Stimulated activated CD8-positive, alpha-beta memory T cell treated with anti-CD3 and anti-CD28 coated beads, Interleukin-15, amount 100 ng/mL, for 1 hour (primary cell): ENCODE measurements around the gene GULP1.
"Not testable (repeated sequence)": the region's sequence is repeated elsewhere in the genome, so short reads cannot be mapped to it uniquely, and the experiment has no call there.

ENCODE experiments used
- DNase-seq: peaks from one replicate; pipeline ENCODE4 v3.0.0-alpha.2; 2020; ENCODE audit warnings: low read depth

Gene GULP1

DNA sequence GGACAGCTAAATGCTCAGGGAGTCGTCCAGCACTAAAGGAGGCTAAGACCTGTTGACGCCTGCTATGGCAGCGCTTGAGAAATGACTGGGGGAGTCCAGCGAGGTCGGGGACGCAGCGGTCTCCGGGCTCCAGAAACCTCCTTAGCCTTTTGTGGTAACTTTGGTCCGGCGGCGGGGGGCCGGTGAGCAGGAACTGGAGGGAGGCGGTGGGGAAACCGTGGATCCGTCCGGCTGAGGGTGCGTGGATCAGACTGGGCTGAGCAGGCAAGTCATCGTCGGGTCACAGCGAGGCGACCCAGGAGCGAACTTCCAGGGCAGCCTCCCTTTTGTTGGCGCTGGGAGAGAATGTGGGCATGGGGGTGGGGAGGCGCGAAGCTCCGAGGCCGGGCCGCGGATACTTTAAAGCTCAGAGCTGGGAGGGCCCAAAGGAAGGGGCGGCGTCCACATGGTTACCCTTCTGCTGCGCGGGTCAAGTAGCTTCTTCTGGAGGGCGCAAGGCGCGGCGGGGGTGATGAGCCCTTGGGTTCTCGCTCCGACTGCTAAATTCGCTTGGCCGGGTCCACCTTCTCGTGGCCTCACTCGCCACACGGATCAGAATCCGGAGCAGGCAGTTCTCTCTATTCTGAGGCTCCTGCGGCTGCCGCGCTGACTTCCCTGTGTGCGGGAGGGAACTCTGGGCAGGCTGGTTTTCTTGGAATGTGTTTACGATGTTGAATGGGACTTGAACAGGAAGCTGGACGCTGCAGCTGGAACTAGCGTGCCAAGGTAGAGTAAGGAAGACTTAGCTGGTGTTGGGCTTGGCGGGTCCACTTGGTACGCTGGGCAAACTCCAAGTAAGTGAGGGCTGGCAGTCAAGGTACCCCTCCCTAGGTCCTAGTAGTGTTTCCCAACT is 920 bp downstream of the GULP1 start:
- no peak for DNase-seq

DNA sequence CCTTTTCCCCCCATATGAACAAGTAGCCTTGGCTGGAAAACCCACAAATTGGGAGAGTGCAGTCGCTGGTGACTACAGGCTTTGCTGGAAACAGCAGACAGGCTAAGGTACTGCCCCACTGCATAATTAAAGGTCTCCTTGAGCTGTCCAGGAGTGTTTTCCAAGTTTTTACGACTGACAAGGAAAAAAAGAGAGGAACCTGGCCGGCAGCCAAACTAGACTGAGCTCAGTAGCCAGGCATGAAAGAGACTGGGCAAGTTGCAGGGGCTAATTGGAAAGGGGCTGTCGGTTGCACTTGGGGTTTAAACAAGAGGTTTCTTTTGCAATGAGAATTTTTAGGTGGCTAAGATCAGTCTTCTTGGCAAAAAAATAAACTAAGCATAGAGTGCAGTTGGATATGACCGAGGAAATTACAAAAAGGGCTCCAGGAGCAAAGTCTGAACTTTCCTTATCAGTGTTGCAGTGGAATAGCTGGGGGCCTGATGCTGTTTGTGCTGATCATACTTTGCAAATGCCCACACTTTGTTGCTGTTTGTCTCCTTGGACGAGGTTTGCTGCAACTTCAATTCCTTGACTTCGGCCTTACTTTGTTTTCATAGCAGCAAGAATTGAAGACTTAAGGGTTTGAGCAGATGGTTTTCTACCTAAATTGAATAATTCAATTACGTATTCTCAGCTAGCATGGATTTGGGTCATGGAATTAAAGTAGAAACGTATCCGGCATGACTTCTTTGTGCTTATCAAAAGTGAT is 2.1 kb downstream of the GULP1 start:
- no peak for DNase-seq

DNA sequence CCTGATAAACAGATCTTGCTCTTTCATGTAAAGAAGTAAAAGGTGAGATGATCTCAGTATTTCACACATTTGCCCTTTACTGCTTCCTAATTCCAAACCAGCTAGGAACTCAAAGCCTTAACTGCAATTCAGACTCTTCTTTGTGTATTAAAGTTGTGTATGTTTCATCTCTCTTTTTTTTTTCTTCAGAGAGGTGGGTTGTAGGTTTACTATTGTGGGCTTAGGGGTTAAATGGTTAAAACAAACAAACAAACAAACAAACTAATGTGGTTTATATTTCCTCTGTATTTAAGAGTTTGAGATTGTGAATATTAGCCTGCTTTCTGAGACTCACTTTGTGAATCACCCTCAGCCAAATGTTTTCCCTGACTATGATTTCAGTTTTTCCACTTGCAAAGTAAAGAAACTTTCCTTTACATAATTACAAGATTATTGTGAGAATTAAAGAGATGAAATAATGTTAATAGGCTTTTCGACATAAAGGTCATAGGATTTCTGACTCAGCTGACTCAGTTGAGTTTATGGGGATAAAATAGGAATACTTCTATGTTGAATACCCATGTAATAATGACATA is 2.8 kb downstream of the GULP1 start:
- no peak for DNase-seq

DNA sequence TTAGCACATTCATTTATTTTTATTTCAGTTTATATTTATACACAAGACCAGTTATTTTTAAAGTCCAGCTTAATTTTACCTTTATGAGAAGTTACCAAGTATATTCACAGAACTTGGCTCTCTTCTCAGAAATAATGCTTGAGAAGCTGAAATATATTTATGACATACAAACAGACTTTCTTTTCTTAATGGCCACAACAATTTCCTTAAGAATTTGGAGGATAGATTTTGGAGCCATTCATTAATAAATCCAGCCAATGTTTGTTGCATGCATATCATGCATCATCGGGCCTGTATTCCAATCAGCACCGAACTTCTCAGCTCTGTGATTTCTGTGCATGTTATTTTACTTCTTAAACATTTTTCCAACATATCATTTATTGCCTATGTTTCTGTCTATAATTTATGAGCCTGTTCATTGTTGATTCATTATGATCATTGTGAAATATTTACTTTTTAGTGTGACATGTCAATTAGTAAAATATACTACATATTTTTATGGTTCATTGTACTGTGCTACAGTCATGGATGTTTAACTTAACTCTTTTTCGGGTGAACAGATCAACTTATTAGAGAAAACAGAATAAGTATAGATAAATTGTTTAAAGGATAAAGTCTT is 3.5 kb downstream of the GULP1 start:
- DNase-seq: no peak

- DNase-seq: no peak
These were observed 6.3 kb downstream of the GULP1 start for GRCh38 chr2:188297978-188298377.

- DNase-seq: not testable (repeated sequence)
These were observed 7.3 kb downstream of the GULP1 start for GRCh38 chr2:188298937-188299371.

GRCh38 chr2:188303363-188304031 is 11.8 kb downstream of the GULP1 start:
- no peak for DNase-seq

DNA sequence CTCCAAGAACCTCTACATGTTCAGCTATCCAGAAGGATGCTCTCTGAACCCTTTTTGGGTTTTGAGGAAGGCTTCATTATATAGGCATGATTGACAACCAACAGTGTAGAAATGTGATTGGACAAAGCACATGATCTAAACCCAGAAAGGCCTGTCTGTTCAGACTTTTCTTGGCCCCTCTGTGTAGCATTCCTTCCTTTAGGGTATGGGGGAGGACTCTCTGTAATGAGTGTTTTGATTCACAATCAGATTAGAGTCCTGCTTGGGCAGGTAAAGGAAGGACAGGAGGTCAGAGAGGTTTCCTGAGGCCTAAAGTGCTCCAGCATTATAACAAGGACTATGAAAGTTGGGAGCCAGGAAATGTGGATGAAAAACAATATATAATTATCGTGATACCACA is 13.6 kb downstream of the GULP1 start:
- DNase-seq: no peak

- no peak for DNase-seq
These were observed 14.6 kb downstream of the GULP1 start for GRCh38 chr2:188306271-188306670.

GRCh38 chr2:188307850-188308283 is 16.2 kb downstream of the GULP1 start:
- DNase-seq: no peak

DNA sequence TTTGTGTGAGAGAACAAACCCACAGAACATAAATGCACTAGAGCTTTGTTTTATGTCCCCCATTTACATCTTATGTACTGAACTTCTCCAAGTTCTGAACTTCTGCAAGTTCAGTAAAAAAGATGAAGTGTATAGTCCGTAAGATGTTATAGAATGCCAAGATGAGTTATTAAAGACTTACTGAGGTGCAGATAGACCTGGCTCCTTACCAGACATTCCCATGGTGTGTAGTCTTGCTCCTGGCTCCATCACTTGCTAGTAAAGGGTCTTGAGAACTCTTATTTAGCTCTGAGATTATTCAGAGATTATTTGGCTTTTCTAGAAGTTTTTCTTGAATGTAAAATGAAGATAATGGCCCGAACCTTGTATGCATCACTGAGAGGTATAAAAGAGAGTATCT is 16.8 kb downstream of the GULP1 start:
- DNase-seq: no peak

DNA sequence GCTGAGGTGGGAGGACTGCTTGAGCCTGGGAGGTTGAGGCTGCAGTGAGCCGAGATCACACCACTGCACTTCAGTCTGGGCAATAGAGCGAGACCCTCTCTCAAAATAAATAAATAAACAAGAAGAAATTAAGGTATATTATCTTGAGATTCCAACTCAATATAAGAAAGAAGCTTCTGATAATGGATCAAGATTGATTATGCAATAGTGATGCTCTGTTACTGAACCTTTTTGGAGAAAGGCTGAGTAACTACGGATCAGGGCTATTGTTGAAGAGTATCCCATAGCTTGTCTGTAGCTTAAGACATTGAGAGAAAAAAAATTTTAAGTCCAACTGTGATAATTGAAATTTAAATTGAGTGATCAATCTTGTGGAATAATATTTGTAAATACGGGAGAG is 17.7 kb downstream of the GULP1 start:
- no peak for DNase-seq

DNA sequence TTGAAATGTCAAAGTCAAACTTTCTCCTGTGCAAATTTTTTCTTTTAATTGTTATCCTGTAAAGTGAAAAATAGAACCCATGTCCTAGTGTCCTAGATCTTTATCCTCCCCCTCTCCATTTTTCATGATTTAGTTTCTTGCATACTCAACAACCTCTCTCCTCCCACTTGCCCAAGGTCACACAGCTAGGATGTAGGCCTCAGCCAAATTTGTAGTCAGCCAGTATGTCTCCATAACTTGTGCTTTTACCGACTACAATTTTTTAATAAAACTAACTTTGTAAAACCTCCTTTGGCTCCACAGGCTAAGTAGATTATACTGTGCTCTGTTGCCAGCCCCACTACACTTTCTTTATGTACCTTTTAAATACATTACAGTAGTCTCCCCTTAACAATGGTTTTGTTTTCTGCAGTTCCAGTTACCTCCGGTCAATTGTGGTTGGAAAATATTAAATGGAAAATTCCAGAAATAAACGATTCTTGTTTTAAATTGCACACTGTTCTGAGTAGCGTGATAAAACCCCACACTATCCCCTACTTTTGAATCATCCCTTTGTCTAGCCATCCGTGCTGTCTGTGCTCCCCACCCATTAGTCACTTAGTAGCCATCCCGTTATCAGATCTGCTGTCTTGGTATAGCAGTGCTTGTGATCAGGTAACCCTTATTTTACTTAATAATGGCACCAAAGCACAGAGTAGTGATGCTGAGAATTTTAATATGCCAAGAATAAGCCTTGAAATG is 22.8 kb downstream of the GULP1 start:
- DNase-seq: no peak

DNA sequence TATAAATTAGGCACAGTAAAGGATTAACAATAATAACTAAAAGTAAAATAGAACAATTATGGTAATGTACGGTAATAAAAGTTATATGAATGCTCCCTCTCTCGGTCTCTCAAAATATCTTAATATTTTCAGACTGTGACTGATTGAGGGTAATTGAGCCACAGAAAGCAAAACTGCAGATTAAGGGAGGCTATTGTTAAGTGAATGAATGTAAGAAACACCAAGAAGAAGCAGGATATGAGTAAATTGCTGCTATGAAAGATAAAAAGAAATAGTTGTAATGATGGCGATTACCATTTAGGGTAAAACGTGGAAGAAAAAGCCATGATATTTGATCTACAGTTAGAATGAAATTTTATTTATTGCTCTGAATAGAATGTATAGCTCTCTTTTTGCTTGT is 24.1 kb downstream of the GULP1 start:
- DNase-seq: no peak

DNA sequence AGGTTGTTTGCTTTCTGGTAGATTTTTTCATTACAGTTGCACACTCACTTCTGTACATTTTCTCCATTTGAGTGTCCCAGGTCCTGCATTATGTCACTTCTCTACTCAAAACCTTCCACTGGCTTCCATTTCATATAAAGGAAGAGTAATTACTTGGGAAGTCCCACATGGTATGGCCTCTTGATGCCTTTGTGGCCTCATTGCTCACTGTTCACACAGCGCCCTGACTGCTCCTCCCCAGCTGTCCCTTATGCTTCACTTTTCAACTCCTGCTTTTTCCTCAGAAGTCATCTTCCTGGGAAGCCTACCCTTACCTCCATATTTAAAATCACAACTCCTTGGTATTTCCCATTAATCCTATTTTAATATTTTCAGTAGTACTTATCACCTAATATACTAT is 24.7 kb downstream of the GULP1 start:
- no peak for DNase-seq

- DNase-seq: no peak
These were observed 25.2 kb downstream of the GULP1 start for GRCh38 chr2:188316791-188317423.

DNA sequence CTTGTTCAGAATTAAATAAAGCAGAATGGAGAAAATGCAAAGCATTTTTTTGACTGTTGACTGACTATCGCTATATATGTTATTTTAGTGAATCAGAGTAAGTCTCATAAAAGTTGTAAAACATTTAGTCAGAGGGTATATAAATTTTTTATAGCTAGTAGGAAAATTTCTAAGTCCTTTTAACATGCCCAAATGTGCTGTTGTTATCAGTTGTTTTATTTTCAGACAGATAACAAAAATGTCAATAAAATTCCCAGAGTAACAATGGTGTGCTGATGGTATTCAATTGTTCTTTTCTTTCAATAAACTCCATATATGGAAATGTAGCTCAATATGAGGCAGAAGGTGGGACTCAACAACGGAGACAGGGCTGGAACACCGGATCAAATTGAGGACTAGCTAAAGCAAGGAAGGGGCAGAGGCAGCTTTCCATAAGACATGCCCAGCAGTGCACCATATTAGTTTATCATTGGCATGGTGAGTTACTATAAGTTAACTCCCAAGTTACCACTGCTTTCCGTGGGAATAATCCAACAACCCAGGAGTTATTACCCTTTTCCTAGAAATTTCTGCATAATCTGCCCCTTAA is 26.6 kb downstream of the GULP1 start:
- no peak for DNase-seq

GRCh38 chr2:188319838-188320237 is 28.2 kb downstream of the GULP1 start:
- no peak for DNase-seq

DNA sequence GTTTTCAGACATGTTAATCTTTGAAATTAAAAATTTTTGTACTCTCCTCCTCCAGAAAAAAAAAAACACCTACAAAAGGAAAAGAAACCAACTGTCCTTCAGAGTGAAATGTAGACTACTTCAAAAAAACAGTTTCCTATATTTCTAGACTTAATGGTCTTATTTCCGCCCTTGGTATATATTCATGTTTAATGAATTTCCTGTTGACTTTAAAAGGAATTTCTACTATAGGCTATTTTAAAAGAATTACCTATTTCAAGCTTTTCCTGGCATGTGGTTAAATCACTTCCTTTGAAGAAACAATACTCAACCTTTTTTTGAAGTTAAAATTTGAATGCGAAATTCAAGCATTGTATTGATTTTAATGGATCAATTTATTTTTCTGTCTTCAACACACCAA is 29.2 kb downstream of the GULP1 start:
- no peak for DNase-seq
